Panc1 (cell line): ENCODE results near the gene PTPA. TPM values are rescaled to one million over a fixed set of nuclear protein-coding genes. Genes with fewer than 3 reads are reported as not detected.

Experiments used
- ATAC-seq: fragments of 200-7000 bp; cut with Tn5 transposase; 2 replicates; pipeline ENCODE4 v1.9.1; 2020; ENCODE audit warnings: mild to moderate bottlenecking, moderate library complexity
- BruUV-seq: library from RNA; stranded (reverse); fragments of 400-500 nt; replicated peaks from 2 replicates; lab custom pipeline; 2021; lab: Mats Ljungman, UMichigan
- CTCF ChIA-PET: fragments of 300-600 bp; sonication (Branson Sonifier 250); formaldehyde crosslinking; loops from one replicate; lab custom pipeline; 2022; ENCODE audit warnings: antibody characterized with exemption; lab: Charles Lee
- POLR2A ChIA-PET: fragments of 300-600 bp; sonication (Branson Sonifier 250); formaldehyde crosslinking; loops from one replicate; lab custom pipeline; 2022; ENCODE audit warnings: antibody characterized with exemption; lab: Charles Lee
- DNase-seq: peaks from one replicate; pipeline ENCODE4 v3.0.0-alpha.2; 2010; ENCODE audit warnings: low read depth, low spot score
- H3K27ac ChIP-seq: 2 replicates; pipeline ENCODE4 v1.5.1; 2011; ENCODE audit warnings: mild to moderate bottlenecking, low read length, inconsistent platforms
- H3K27me3 ChIP-seq: fragments of 200-500 bp; sonication (Bioruptor generic); 2 replicates; pipeline ENCODE4 v1.6.0; 2014; ENCODE audit warnings: low read length, inconsistent platforms; ENCODE audit not compliant: control insufficient read depth, insufficient read depth
- H3K36me3 ChIP-seq: fragments of 200-500 bp; sonication (Bioruptor generic); 2 replicates; pipeline ENCODE4 v1.5.1; 2014; ENCODE audit warnings: inconsistent platforms, mild to moderate bottlenecking, low read length, moderate library complexity; ENCODE audit not compliant: control insufficient read depth, insufficient read depth
- H3K4me1 ChIP-seq: 2 replicates; pipeline ENCODE4 v1.5.1; 2011; ENCODE audit warnings: inconsistent platforms, mild to moderate bottlenecking, low read length, moderate library complexity; ENCODE audit not compliant: control insufficient read depth, insufficient read depth
- H3K4me3 ChIP-seq, 2 experiments: 2 replicates each; pipeline ENCODE4 v1.5.1; 2011 to 2012; ENCODE audit warnings: low read depth in 2 of 2, low read length in 2 of 2, mild to moderate bottlenecking in 2 of 2, inconsistent platforms in 1 of 2, moderate library complexity in 1 of 2
- H3K9me3 ChIP-seq: fragments of 200-500 bp; sonication (Bioruptor generic); 2 replicates; pipeline ENCODE4 v1.5.1; 2014; ENCODE audit warnings: low read depth, mild to moderate bottlenecking, inconsistent platforms, low read length, moderate library complexity; ENCODE audit not compliant: control insufficient read depth, insufficient read depth
- CTCF ChIP-seq: fragments of 450-650 bp; IDR thresholded peaks from 2 replicates; pipeline ENCODE4 v1.5.1; 2017; ENCODE audit warnings: mild to moderate bottlenecking
- POLR2AphosphoS5 ChIP-seq: IDR thresholded peaks from 2 replicates; pipeline ENCODE4 v1.6.1; 2012; ENCODE audit warnings: mild to moderate bottlenecking, low read depth, low read length, moderate library complexity
- REST ChIP-seq, 2 experiments: IDR thresholded peaks; 2 replicates each; pipeline ENCODE4 v1.6.1; 2011 to 2012; ENCODE audit warnings: low read depth in 2 of 2, control low read depth in 1 of 2, low read length in 1 of 2, mild to moderate bottlenecking in 1 of 2, moderate library complexity in 1 of 2; ENCODE audit not compliant: insufficient read depth in 1 of 2
- SIN3A ChIP-seq: IDR thresholded peaks from 2 replicates; pipeline ENCODE4 v1.6.1; 2012; ENCODE audit warnings: low read depth, mild to moderate bottlenecking, low read length, moderate library complexity, borderline replicate concordance; ENCODE audit not compliant: insufficient read depth
- TCF7L2 ChIP-seq: IDR thresholded peaks from 2 replicates; pipeline ENCODE4 v1.6.1; 2011; ENCODE audit warnings: mild to moderate bottlenecking, low read depth, low read length, inconsistent platforms
- in situ Hi-C: cut with HindIII; loops from 2 replicates; pipeline ENCODE4 v1.10.0; 2016; ENCODE audit warnings: low sequenced_read_pairs, low pct_unique_long_range_greater_than_20kb
- intact Hi-C: fragments of 100-400 bp; cut with micrococcal nuclease; formaldehyde crosslinking; loops from one replicate; pipeline ENCODE4 v1.10.0; 2022; ENCODE audit not compliant: unreplicated experiment
- total RNA-seq: library from RNA; stranded (reverse); gene quantifications from one replicate; pipeline ENCODE4 v1.2.1, GENCODE V29; 2021; ENCODE audit not compliant: unreplicated experiment

Gene PTPA
- total RNA-seq, 1 experiment from 2014 or later, result 114 TPM

GRCh38 chr9:129101279-129101678 is 9.9 kb upstream of the PTPA start:
- H3K4me1 ChIP-seq, result peaks cover 3% of the 10 kb centered on the region; the same call in 1 of the 2 replicates
- no peak for ATAC-seq
- in situ Hi-C loops, result no loop called here
- no TSS peak for BruUV-seq
- CTCF ChIA-PET, result no interaction called here
- H3K27ac ChIP-seq, result no peak overlapping the region
- no peaks in the 10 kb centered on the region for H3K36me3 ChIP-seq
- no peak overlapping the region for H3K4me3 ChIP-seq
- TF ChIP-seq REST (IDR thresholded peaks at IDR 0.05; ENCODE audit: insufficient read depth in 1 of 2, low read depth in 2 of 2, low read length in 1 of 2) (no peak), TCF7L2 (no peak), POLR2AphosphoS5 (no peak), SIN3A (no peak), CTCF (no peak)
- H3K27me3 ChIP-seq, result no peaks in the 10 kb centered on the region
- POLR2A ChIA-PET, result no interaction called here
- H3K9me3 ChIP-seq, result no peaks in the 10 kb centered on the region
- intact Hi-C loops, result no loop called here
- no peak for DNase-seq

GRCh38 chr9:129102095-129102525 is 9.1 kb upstream of the PTPA start:
- ATAC-seq (no peak), DNase-seq (no peak)
- H3K36me3 ChIP-seq, result no peaks in the 10 kb centered on the region
- intact Hi-C loops, result no loop called here
- H3K27me3 ChIP-seq, result no peaks in the 10 kb centered on the region
- CTCF ChIA-PET, result no interaction called here
- no peaks in the 10 kb centered on the region for H3K9me3 ChIP-seq
- no TSS peak for BruUV-seq
- POLR2A ChIA-PET, result no interaction called here
- H3K4me3 ChIP-seq, result no peak overlapping the region
- H3K27ac ChIP-seq, result no peak overlapping the region
- in situ Hi-C loops, result no loop called here
- H3K4me1 ChIP-seq, result peaks cover 3% of the 10 kb centered on the region; the same call in 1 of the 2 replicates
- TF ChIP-seq REST (IDR thresholded peaks at IDR 0.05; ENCODE audit: insufficient read depth in 1 of 2, low read depth in 2 of 2, low read length in 1 of 2) (no peak), CTCF (no peak), SIN3A (no peak), POLR2AphosphoS5 (no peak), TCF7L2 (no peak)
